22Rv1 (cell line): ENCODE measurements around the gene SLC7A1.

ENCODE experiments used
- ZFX ChIP-seq: fragments of 450-650 bp; IDR thresholded peaks from 2 replicates; pipeline ENCODE4 v1.6.1; 2017; ENCODE audit warnings: antibody characterized with exemption, borderline replicate concordance
- TF ChIP-seq, protein P1 (sequence below): fragments of 450-650 bp; IDR thresholded peaks from 2 replicates; pipeline ENCODE4 v1.5.1; 2017; ENCODE audit warnings: mild to moderate bottlenecking

DNA sequence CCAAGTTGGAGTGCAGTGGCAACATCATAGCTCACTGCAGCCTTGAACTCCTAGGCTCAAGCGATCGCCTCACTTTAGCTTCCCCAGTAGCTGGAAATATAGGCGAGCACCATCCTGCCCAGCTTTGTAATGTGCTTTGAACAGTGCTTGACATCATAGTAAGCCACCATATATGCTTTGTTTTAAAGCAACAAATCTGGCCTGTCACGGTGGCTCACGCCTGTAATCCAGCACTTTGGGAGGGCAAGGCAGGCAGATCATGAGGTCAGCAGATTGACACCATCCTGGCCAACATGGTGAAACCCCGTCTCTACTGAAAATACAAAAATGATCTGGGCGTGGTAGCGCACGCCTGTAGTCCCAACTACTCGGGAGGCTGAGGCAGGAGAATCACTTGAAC lies 1.8 kb upstream of the SLC7A1 start:
- TF ChIP-seq, protein P1, sequence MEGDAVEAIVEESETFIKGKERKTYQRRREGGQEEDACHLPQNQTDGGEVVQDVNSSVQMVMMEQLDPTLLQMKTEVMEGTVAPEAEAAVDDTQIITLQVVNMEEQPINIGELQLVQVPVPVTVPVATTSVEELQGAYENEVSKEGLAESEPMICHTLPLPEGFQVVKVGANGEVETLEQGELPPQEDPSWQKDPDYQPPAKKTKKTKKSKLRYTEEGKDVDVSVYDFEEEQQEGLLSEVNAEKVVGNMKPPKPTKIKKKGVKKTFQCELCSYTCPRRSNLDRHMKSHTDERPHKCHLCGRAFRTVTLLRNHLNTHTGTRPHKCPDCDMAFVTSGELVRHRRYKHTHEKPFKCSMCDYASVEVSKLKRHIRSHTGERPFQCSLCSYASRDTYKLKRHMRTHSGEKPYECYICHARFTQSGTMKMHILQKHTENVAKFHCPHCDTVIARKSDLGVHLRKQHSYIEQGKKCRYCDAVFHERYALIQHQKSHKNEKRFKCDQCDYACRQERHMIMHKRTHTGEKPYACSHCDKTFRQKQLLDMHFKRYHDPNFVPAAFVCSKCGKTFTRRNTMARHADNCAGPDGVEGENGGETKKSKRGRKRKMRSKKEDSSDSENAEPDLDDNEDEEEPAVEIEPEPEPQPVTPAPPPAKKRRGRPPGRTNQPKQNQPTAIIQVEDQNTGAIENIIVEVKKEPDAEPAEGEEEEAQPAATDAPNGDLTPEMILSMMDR: no peak
- TF ChIP-seq ZFX: no peak
